IMR-90 (cell line): ENCODE measurements around the gene UGT1A4.

Experiments used
- BHLHE40 ChIP-seq: fragments of 150-350 bp; IDR thresholded peaks from 2 replicates; pipeline ENCODE4 v1.6.1; 2016; ENCODE audit warnings: mild to moderate bottlenecking, low read depth, low read length
- FOS ChIP-seq: fragments of 150-350 bp; IDR thresholded peaks from 2 replicates; pipeline ENCODE4 v1.6.1; 2016; ENCODE audit warnings: low read depth, low read length
- MAFK ChIP-seq: IDR thresholded peaks from 2 replicates; pipeline ENCODE4 v1.6.1; 2012; ENCODE audit warnings: low read depth, low read length, improper control_type of control experiment
- MAZ ChIP-seq: IDR thresholded peaks from 2 replicates; pipeline ENCODE4 v1.6.1; 2012; ENCODE audit warnings: low read depth, mild to moderate bottlenecking, low read length, improper control_type of control experiment, moderate library complexity, borderline replicate concordance
- MXI1 ChIP-seq: IDR thresholded peaks from 2 replicates; pipeline ENCODE4 v1.6.1; 2012; ENCODE audit warnings: low read depth, mild to moderate bottlenecking, low read length, moderate library complexity, borderline replicate concordance
- POLR2A ChIP-seq: IDR thresholded peaks from 2 replicates; pipeline ENCODE4 v1.6.1; 2012; ENCODE audit warnings: mild to moderate bottlenecking, low read depth, low read length
- RAD21 ChIP-seq: IDR thresholded peaks from 2 replicates; pipeline ENCODE4 v1.6.1; 2012; ENCODE audit warnings: low read length, improper control_type of control experiment
- RCOR1 ChIP-seq: IDR thresholded peaks from 2 replicates; pipeline ENCODE4 v1.6.1; 2012; ENCODE audit warnings: mild to moderate bottlenecking, low read length, improper control_type of control experiment; ENCODE audit not compliant: insufficient replicate concordance
- SMC3 ChIP-seq: fragments of 150-350 bp; IDR thresholded peaks from 2 replicates; pipeline ENCODE4 v1.6.1; 2016; ENCODE audit warnings: low read depth, mild to moderate bottlenecking, antibody characterized with exemption, low read length, moderate library complexity
- USF2 ChIP-seq: fragments of 150-350 bp; IDR thresholded peaks from 2 replicates; pipeline ENCODE4 v1.6.1; 2017; ENCODE audit warnings: mild to moderate bottlenecking, antibody characterized with exemption, low read length, low read depth
- TF ChIP-seq, protein P1 (sequence below): conservative IDR thresholded peaks from 2 replicates; pipeline ENCODE4 v1.5.1; 2012; ENCODE audit warnings: mild to moderate bottlenecking, low read depth, low read length, improper control_type of control experiment

DNA sequence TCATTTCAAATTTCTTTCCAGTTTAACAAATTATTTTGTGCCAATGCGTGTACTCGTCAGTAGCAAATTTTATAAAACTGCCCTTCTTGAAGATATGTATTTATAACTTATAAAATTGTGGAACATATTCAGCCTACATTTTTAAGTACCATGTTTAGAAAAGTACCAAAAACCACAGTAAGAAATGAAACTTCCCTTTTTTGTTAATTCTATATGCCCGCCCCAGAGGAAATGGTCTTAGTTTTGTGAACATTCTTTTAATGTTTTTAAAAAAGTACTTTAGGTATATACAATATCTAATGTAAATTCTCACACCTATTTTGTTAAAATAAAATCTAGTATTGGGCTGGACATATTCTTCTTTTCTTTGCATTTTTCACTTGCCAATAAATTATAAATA lies 45.6 kb upstream of the UGT1A4 start:
- TF ChIP-seq, protein P1, sequence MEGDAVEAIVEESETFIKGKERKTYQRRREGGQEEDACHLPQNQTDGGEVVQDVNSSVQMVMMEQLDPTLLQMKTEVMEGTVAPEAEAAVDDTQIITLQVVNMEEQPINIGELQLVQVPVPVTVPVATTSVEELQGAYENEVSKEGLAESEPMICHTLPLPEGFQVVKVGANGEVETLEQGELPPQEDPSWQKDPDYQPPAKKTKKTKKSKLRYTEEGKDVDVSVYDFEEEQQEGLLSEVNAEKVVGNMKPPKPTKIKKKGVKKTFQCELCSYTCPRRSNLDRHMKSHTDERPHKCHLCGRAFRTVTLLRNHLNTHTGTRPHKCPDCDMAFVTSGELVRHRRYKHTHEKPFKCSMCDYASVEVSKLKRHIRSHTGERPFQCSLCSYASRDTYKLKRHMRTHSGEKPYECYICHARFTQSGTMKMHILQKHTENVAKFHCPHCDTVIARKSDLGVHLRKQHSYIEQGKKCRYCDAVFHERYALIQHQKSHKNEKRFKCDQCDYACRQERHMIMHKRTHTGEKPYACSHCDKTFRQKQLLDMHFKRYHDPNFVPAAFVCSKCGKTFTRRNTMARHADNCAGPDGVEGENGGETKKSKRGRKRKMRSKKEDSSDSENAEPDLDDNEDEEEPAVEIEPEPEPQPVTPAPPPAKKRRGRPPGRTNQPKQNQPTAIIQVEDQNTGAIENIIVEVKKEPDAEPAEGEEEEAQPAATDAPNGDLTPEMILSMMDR, result no peak
- no peak for TF ChIP-seq MXI1
- TF ChIP-seq POLR2A, result no peak
- TF ChIP-seq MAFK, result no peak
- TF ChIP-seq SMC3, result no peak
- TF ChIP-seq USF2, result no peak
- TF ChIP-seq FOS, result no peak
- TF ChIP-seq RAD21, result no peak
- no peak for TF ChIP-seq BHLHE40
- no peak for TF ChIP-seq MAZ
- no peak for TF ChIP-seq RCOR1
